ENCODE results near the gene LRR1.
"Not testable (repeated sequence)": the region's sequence is repeated elsewhere in the genome, so short reads cannot be mapped to it uniquely, and the experiment has no call there.

LRR1 gene

GRCh38 chr14:49581209-49582112 is 17.3 kb upstream of the LRR1 start:
- no peak for DNase-seq (ENCODE audit: low read depth)
- no peak overlapping the region for H3K4me3 ChIP-seq (ENCODE audit: low read length)
- TF ChIP-seq CTCF (conservative IDR thresholded peaks at IDR 0.05; ENCODE audit: low read depth, low read length), result no peak

GRCh38 chr14:49582113-49582977 is 16.4 kb upstream of the LRR1 start:
- H3K4me3 ChIP-seq (ENCODE audit: low read length), result no peak overlapping the region
- DNase-seq (ENCODE audit: low read depth), result no peak
- TF ChIP-seq CTCF (conservative IDR thresholded peaks at IDR 0.05; ENCODE audit: low read depth, low read length), result no peak

GRCh38 chr14:49583629-49584028 is 15.1 kb upstream of the LRR1 start:
- no peak for DNase-seq (ENCODE audit: low read depth)
- H3K4me3 ChIP-seq (ENCODE audit: low read length), result peak overlapping the region; percentile 99
- no peak for TF ChIP-seq CTCF (conservative IDR thresholded peaks at IDR 0.05; ENCODE audit: low read depth, low read length)

GRCh38 chr14:49584058-49584457 is 14.7 kb upstream of the LRR1 start:
- peak overlapping the region; percentile 99 for H3K4me3 ChIP-seq (ENCODE audit: low read length)
- DNase-seq (ENCODE audit: low read depth), result no peak
- no peak for TF ChIP-seq CTCF (conservative IDR thresholded peaks at IDR 0.05; ENCODE audit: low read depth, low read length)

GRCh38 chr14:49584981-49585640 is 13.6 kb upstream of the LRR1 start:
- H3K4me3 ChIP-seq (ENCODE audit: low read length), result peak overlapping the region; percentile 99
- not testable (repeated sequence) for DNase-seq (ENCODE audit: low read depth)

GRCh38 chr14:49585803-49586672 is 12.7 kb upstream of the LRR1 start, which contains the start of gene RPS29:
RPS29 (minus strand) TSS chr14:49586380; CDS start chr14:49586346, 34 bp downstream.
- peak; percentile 97 for DNase-seq (ENCODE audit: low read depth)
- peak within 1 kb of the TSS; percentile 99 for H3K4me3 ChIP-seq (ENCODE audit: low read length)
- no peak for TF ChIP-seq CTCF (conservative IDR thresholded peaks at IDR 0.05; ENCODE audit: low read depth, low read length)
